OCI-LY7 (cell line): Measurements from ENCODE around the gene PRR14L.

Experiments
- CTCF ChIP-seq: fragments of 200-600 bp; sonication (generic); conservative IDR thresholded peaks from 2 replicates; pipeline ENCODE4 v1.5.1; 2014; ENCODE audit warnings: mild to moderate bottlenecking, antibody characterized with exemption, low read length, moderate library complexity, mixed read lengths
- EZH2phosphoT487 ChIP-seq: fragments of 200-600 bp; sonication (generic); IDR thresholded peaks from 2 replicates; pipeline ENCODE4 v1.6.1; 2018; ENCODE audit warnings: low read depth, borderline replicate concordance, mild to moderate bottlenecking, mixed run types, antibody characterized with exemption, low read length, moderate library complexity, mixed read lengths

- TF ChIP-seq CTCF, result no peak
- TF ChIP-seq EZH2phosphoT487, result no peak
Measured at GRCh38 chr22:31681349-31682345, 68.3 kb downstream of the PRR14L start.
